ENCODE data around the gene ACCSL.

Gene ACCSL

GRCh38 chr11:44097821-44098220, 50.0 kb downstream of the ACCSL start:
- DNase-seq (ENCODE audit: low read depth, low spot score): no peak
- POLR2A ChIA-PET: no interaction called here

GRCh38 chr11:44101098-44101497, 53.3 kb downstream of the ACCSL start:
- CTCF ChIA-PET: interaction anchor here (0.8 to 2.0 kb wide), 6 partner anchors 9 to 455 kb away, joined by 3 to 9 read pairs (median 6); no protein-coding TSS in a partner anchor
- no peak for TF ChIP-seq CTCF (IDR thresholded peaks at IDR 0.05; ENCODE audit: insufficient read depth, low read length, missing control alignments)
- no peak overlapping the region for H3K4me3 ChIP-seq (ENCODE audit: low read depth, low read length)
- POLR2A ChIA-PET: no interaction called here
- no peak for DNase-seq (ENCODE audit: low read depth, low spot score)

More at GRCh38 chr11:44097821-44098220, 50.0 kb downstream of the ACCSL start:
- CTCF ChIA-PET: interaction anchor here (1.3 to 1.9 kb wide), 3 partner anchors 11 to 438 kb away, joined by 4 to 11 read pairs (median 6); no protein-coding TSS in a partner anchor
- no peak overlapping the region for H3K4me3 ChIP-seq (ENCODE audit: low read depth, low read length)
- no peak for TF ChIP-seq CTCF (IDR thresholded peaks at IDR 0.05; ENCODE audit: insufficient read depth, low read length, missing control alignments)

- no peak for TF ChIP-seq CTCF (IDR thresholded peaks at IDR 0.05; ENCODE audit: insufficient read depth, low read length, missing control alignments)
- DNase-seq (ENCODE audit: low read depth, low spot score): no peak
- ChIA-PET POLR2A (no interaction called here), CTCF (interaction anchor here (0.7 to 5.5 kb wide), 16 partner anchors 9 to 512 kb away, joined by 3 to 111 read pairs (median 4); partner anchors contain the start of genes ACCS and EXT2)
- H3K4me3 ChIP-seq (ENCODE audit: low read depth, low read length): no peak overlapping the region
Observed at GRCh38 chr11:44104481-44105294, 56.9 kb downstream of the ACCSL start.

GRCh38 chr11:44108260-44108659, 60.5 kb downstream of the ACCSL start:
- ChIA-PET POLR2A (no interaction called here), CTCF (interaction anchor here (1.5 to 5.1 kb wide), 4 partner anchors 11 to 429 kb away, joined by 5 to 38 read pairs (median 10); partner anchors contain the start of gene EXT2)
- DNase-seq (ENCODE audit: low read depth, low spot score): no peak
- TF ChIP-seq CTCF (IDR thresholded peaks at IDR 0.05; ENCODE audit: insufficient read depth, low read length, missing control alignments): no peak
- no peak overlapping the region for H3K4me3 ChIP-seq (ENCODE audit: low read depth, low read length)
